GM12878 (cell line): ENCODE measurements around the gene NRXN3. TPM values are rescaled to one million over a fixed set of nuclear protein-coding genes. Genes with fewer than 3 reads are reported as not detected.

Source experiments
- ATAC-seq: fragments of 200-7000 bp; cut with Tn5 transposase; 3 replicates; pipeline ENCODE4 v1.9.1; 2020; ENCODE audit warnings: mild to moderate bottlenecking, moderate library complexity
- BruUV-seq: library from RNA; stranded (reverse); fragments of 400-500 nt; replicated peaks from 2 replicates; lab custom pipeline; 2021; lab: Mats Ljungman, UMichigan
- CTCF ChIA-PET: fragments of 300-600 bp; sonication (Branson Sonifier 250); formaldehyde crosslinking; extraction: SDS; loops from one replicate; lab custom pipeline; 2021; ENCODE audit warnings: inconsistent platforms; lab: Yijun Ruan, JAX
- POLR2A ChIA-PET: fragments of 350-600 bp; formaldehyde crosslinking; extraction: SDS; loops from one replicate; lab custom pipeline; 2021; ENCODE audit warnings: inconsistent platforms; lab: Charles Lee
- RAD21 ChIA-PET: fragments of 300-600 bp; sonication (Branson Sonifier 250); formaldehyde crosslinking; loops from one replicate; lab custom pipeline; 2023; ENCODE audit warnings: antibody characterized with exemption; ENCODE audit not compliant: unreplicated experiment; lab: Charles Lee
- SMC1A ChIA-PET: fragments of 300-600 bp; sonication (Branson Sonifier 250); formaldehyde crosslinking; loops from one replicate; lab custom pipeline; 2023; ENCODE audit not compliant: unreplicated experiment, uncharacterized antibody; lab: Charles Lee
- DNase-seq: peaks from one replicate; pipeline ENCODE4 v3.0.0-alpha.2; 2011; ENCODE audit warnings: low read depth, low spot score
- FAIRE-seq: peaks from 3 replicates; lab custom pipeline; 2011; peaks lifted over from hg19 to GRCh38; lab: Jason Lieb, UNC
- H2AFZ ChIP-seq: 2 replicates; pipeline ENCODE4 v1.6.0; 2011; ENCODE audit warnings: low read depth, low read length, control low read depth; ENCODE audit not compliant: control insufficient read depth
- H3K27ac ChIP-seq: 2 replicates; pipeline ENCODE4 v1.5.1; 2011; ENCODE audit warnings: control low read depth; ENCODE audit not compliant: control insufficient read depth, insufficient read depth
- H3K27me3 ChIP-seq, 2 experiments: replicated peaks in 1 of 2; 2 replicates each; pipeline versions ENCODE4 v1.6.0 to v1.6.1; 2011; ENCODE audit warnings: low read length in 1 of 2; ENCODE audit not compliant: control insufficient read depth in 2 of 2, insufficient read depth in 2 of 2
- H3K36me3 ChIP-seq, 2 experiments: 2 replicates each; pipeline ENCODE4 v1.5.1; 2011; ENCODE audit warnings: low read length in 1 of 2; ENCODE audit not compliant: control insufficient read depth in 2 of 2, insufficient read depth in 2 of 2
- H3K4me1 ChIP-seq: 2 replicates; pipeline ENCODE4 v1.6.1; 2011; ENCODE audit warnings: mild to moderate bottlenecking, low read length, moderate library complexity, mixed read lengths; ENCODE audit not compliant: control insufficient read depth, insufficient read depth
- H3K4me2 ChIP-seq: 2 replicates; pipeline ENCODE4 v1.6.0; 2011; ENCODE audit warnings: control low read depth; ENCODE audit not compliant: control insufficient read depth, insufficient read depth
- H3K4me3 ChIP-seq: fragments of 200-600 bp; sonication (generic); 2 replicates; pipeline ENCODE4 v1.5.1; 2016
- H3K79me2 ChIP-seq: 2 replicates; pipeline ENCODE4 v1.6.0; 2011; ENCODE audit warnings: low read length; ENCODE audit not compliant: control insufficient read depth, insufficient read depth
- H3K9ac ChIP-seq: 2 replicates; pipeline ENCODE4 v1.8.0; 2011; ENCODE audit warnings: low read length, control low read depth, mixed read lengths; ENCODE audit not compliant: control insufficient read depth, insufficient read depth
- H3K9me3 ChIP-seq: replicated peaks from 3 replicates; pipeline ENCODE4 v1.5.1; 2011; ENCODE audit warnings: mild to moderate bottlenecking, low read length; ENCODE audit not compliant: control insufficient read depth, insufficient read depth
- H4K20me1 ChIP-seq: 2 replicates; pipeline ENCODE4 v1.6.0; 2011; ENCODE audit not compliant: control insufficient read depth, insufficient read depth
- EP300 ChIP-seq, 2 experiments: fragments of 150-350 bp in 1 of 2; IDR thresholded peaks; 2 replicates each; pipeline ENCODE4 v1.6.1; 2011 to 2012; ENCODE audit warnings: low read depth in 2 of 2, low read length in 2 of 2, borderline replicate concordance in 1 of 2, improper control_type of control experiment in 1 of 2, inconsistent platforms in 1 of 2; ENCODE audit not compliant: control insufficient read depth in 1 of 2
- MEF2A ChIP-seq: IDR thresholded peaks from 2 replicates; pipeline ENCODE4 v1.6.1; 2011; ENCODE audit warnings: low read depth, mild to moderate bottlenecking, low read length, moderate library complexity; ENCODE audit not compliant: insufficient read depth
- MEF2B ChIP-seq: fragments of 450-650 bp; IDR thresholded peaks from 2 replicates; pipeline ENCODE4 v1.6.1; 2018; ENCODE audit warnings: mild to moderate bottlenecking, moderate library complexity; ENCODE audit not compliant: partially characterized antibody, poor library complexity, severe bottlenecking
- RAD21 ChIP-seq: IDR thresholded peaks from 2 replicates; pipeline ENCODE4 v1.6.1; 2011; ENCODE audit warnings: mild to moderate bottlenecking, low read depth, low read length, moderate library complexity; ENCODE audit not compliant: insufficient read depth
- SIX5 ChIP-seq: IDR thresholded peaks from 2 replicates; pipeline ENCODE4 v1.6.1; 2011; ENCODE audit warnings: mild to moderate bottlenecking, low read depth, low read length, moderate library complexity; ENCODE audit not compliant: severe bottlenecking
- SREBF2 ChIP-seq: IDR thresholded peaks from 2 replicates; pipeline ENCODE4 v1.6.1; 2012; ENCODE audit warnings: mild to moderate bottlenecking, low read length
- SRF ChIP-seq, 2 experiments: IDR thresholded peaks; 2 replicates each; pipeline ENCODE4 v1.6.1; 2011; ENCODE audit warnings: low read depth in 2 of 2, low read length in 2 of 2, mild to moderate bottlenecking in 1 of 2, moderate library complexity in 1 of 2
- TAF1 ChIP-seq: IDR thresholded peaks from 2 replicates; pipeline ENCODE4 v1.6.1; 2011; ENCODE audit warnings: mild to moderate bottlenecking, low read depth, low read length, borderline replicate concordance
- ZBED1 ChIP-seq: IDR thresholded peaks from 2 replicates; pipeline ENCODE4 v1.6.1; 2016; ENCODE audit warnings: borderline replicate concordance
- ZNF274 ChIP-seq: IDR thresholded peaks from one replicate; pipeline ENCODE4 v1.8.0; 2011; ENCODE audit not compliant: insufficient read length, insufficient read depth
- WGBS: methylation state at CpG from one replicate; pipeline ENCODE4 v1.1.6; 2016; ENCODE audit warnings: low lambda C conversion rate; ENCODE audit not compliant: insufficient replicate concordance, insufficient coverage; ENCODE audit errors: missing lambda C conversion rate; 5-methylcytosine and 5-hydroxymethylcytosine counted together
- in situ Hi-C: fragments of 300-500 bp; cut with MboI; formaldehyde crosslinking; loops from 9 replicates; pipeline ENCODE4 v1.14.3; 2018; ENCODE audit warnings: mixed read lengths
- intact Hi-C: fragments of 100-400 bp; cut with micrococcal nuclease; formaldehyde crosslinking; loops from one replicate; pipeline ENCODE4 v1.14.2; 2022; ENCODE audit not compliant: unreplicated experiment
- polyA plus RNA-seq, 11 experiments: library from polyadenylated mRNA; depleted of rRNA in 4 of 11; unstranded in 6 of 11; stranded (reverse) in 5 of 11; fragments of >200 nt; fragmentation: Nextera tagmentation in 4 of 11; fragmentation: Illumina TruSeq in 1 of 11; extraction: Ambion mirVana in 4 of 11; extraction: Trizol in 1 of 11; gene quantifications; 1 replicate in 1 of 11; 2 replicates in 10 of 11; pipeline versions ENCODE4 v1.2.1 to v1.2.3, GENCODE V29; 2011 to 2016; ENCODE audit warnings: inconsistent platforms in 2 of 11, missing spikeins in 2 of 11, low read depth in 1 of 11
- total RNA-seq, 4 experiments: library from RNA; depleted of rRNA in 3 of 4; stranded (reverse); fragments of >200 nt in 3 of 4; fragmentation: Illumina TruSeq in 1 of 4; extraction: Trizol in 1 of 4; gene quantifications; 2 replicates each; pipeline versions ENCODE4 v1.2.1 to v1.2.3, GENCODE V29; 2013 to 2021

The NRXN3 gene
- total and polyA plus RNA-seq, 10 of the 15 experiments (the other 5 are each of a cell fraction or from before 2014, with no cell fraction given), result 0.52 to 3.3 (median 1.4) TPM

DNA sequence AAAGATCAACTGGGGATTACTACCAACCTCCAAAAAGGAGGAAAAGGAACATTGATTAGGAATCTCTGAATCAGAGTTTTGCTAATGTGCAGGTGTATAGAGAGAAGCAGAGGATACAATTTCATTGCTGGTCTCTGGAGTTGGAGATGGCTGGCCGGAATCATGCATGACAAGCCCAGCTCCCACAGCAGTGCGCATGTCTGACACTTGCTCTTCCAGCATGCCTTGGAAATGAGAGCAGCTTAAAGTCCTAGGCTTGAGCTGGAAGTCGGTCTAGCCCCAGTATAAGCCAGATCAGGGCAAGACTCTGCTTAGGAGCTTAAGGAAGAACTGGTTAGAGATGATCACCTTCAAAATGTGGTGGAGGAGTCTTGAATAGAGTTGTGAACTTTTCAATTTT is 1298.3 kb downstream of the NRXN3 start (continued):
- TF ChIP-seq SIX5 (no peak), ZBED1 (no peak), SREBF2 (no peak), EP300 (IDR thresholded peaks at IDR 0.05; ENCODE audit: borderline replicate concordance in 1 of 2, control insufficient read depth in 1 of 2, low read depth in 2 of 2, low read length in 2 of 2) (no peak), MEF2B (no peak), SRF (IDR thresholded peaks at IDR 0.05; ENCODE audit: low read depth in 2 of 2, low read length in 2 of 2) (no peak)

DNA sequence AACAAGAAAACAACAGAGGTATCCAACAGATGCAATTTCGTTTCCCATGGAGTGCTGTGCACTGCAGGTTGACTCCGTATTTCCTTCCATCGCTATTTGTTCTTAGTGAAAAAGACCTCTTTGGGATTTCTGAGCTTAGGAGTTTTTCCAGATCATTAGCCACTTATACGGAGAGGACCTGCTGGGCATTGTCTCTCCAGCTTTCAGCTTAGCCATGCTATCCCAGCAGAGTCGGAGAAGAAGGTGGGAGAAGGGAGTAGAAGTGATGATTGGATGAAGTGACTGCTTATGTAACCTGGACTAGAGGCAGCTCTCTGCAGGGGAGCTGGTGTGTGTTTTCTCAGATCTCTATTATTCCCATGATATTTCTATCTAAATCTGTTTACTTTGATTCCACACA is 1303.5 kb downstream of the NRXN3 start:
- no peaks in the 10 kb centered on the region for H4K20me1 ChIP-seq
- ChIA-PET SMC1A (interaction anchor here (0.7 kb wide), 1 partner anchor 483 kb away, joined by 3 read pairs; no protein-coding TSS in a partner anchor), POLR2A (no interaction called here), CTCF (no interaction called here), RAD21 (no interaction called here)
- no peaks in the 10 kb centered on the region for H3K9me3 ChIP-seq
- no peak overlapping the region for H3K9ac ChIP-seq
- H2AFZ ChIP-seq, result no peak overlapping the region
- no peaks in the 10 kb centered on the region for H3K79me2 ChIP-seq
- in situ Hi-C loops (no loop called here), intact Hi-C loops (no loop called here)
- ATAC-seq, result no peak
- DNase-seq, result no peak
- H3K4me3 ChIP-seq, result no peak overlapping the region
- no peak for FAIRE-seq
- H3K27me3 ChIP-seq, result no peaks in the 10 kb centered on the region
- 11% methylated on average over 5 of the region's 5 CpGs for WGBS
- H3K4me1 ChIP-seq, result no peaks in the 10 kb centered on the region
- BruUV-seq, result no TSS peak
- no peak overlapping the region for H3K4me2 ChIP-seq
- H3K27ac ChIP-seq, result no peak overlapping the region
- TF ChIP-seq TAF1 (no peak), MEF2A (no peak), RAD21 (no peak), ZNF274 (no peak)
- H3K36me3 ChIP-seq, result no peaks in the 10 kb centered on the region
